Measurements from ENCODE around the gene DOCK2. TPM values are rescaled to one million over a fixed set of nuclear protein-coding genes. Genes with fewer than 3 reads are reported as not detected.
"Not testable (repeated sequence)": the region's sequence is repeated elsewhere in the genome, so short reads cannot be mapped to it uniquely, and the experiment has no call there.

Gene DOCK2
- polyA plus RNA-seq, 1 of the 3 experiments (the other 2 are of a cell fraction), result 3.8 TPM

GRCh38 chr5:169748174-169748573, 111.1 kb downstream of the DOCK2 start:
- no peaks in the 10 kb centered on the region for H3K79me2 ChIP-seq (ENCODE audit: insufficient read depth)
- POLR2A ChIA-PET, result no interaction called here
- H3K4me1 ChIP-seq (ENCODE audit: control insufficient read depth in 1 of 2, insufficient read depth in 2 of 2, low read depth in 1 of 2, low read length in 1 of 2), result peaks cover 0 to 10% of the 10 kb centered on the region in 2 experiments; a peak in 1 of 4 replicates
- H3K4me2 ChIP-seq, result no peak overlapping the region
- H3K36me3 ChIP-seq (replicated peaks in 1 of 2; ENCODE audit: control insufficient read depth in 1 of 2, insufficient read depth in 2 of 2, low read length in 1 of 2), result no peaks in the 10 kb centered on the region
- no peak overlapping the region for H3K27ac ChIP-seq (ENCODE audit: low read depth in 2 of 2, low read length in 1 of 2)
- TF ChIP-seq GATA2 (CRISPR knock-in tag; IDR thresholded peaks at IDR 0.05) (no peak), TCF12 (IDR thresholded peaks at IDR 0.05) (no peak)
- H3K27me3 ChIP-seq (ENCODE audit: insufficient read depth), result no peaks in the 10 kb centered on the region
- no peaks in the 10 kb centered on the region for H3K9me2 ChIP-seq
- 68% methylated on average over 3 of the region's 3 CpGs for WGBS (ENCODE audit: low lambda C conversion rate)
- H2AFZ ChIP-seq (ENCODE audit: low read depth), result no peak overlapping the region
- no peaks in the 10 kb centered on the region for H3K9me3 ChIP-seq
- CTCF ChIA-PET, result interaction anchor here (1.6 kb wide), 1 partner anchor 232 kb away, joined by 6 read pairs; the partner anchor contains the start of gene INSYN2B
- no peak overlapping the region for H3K9ac ChIP-seq
- no peaks in the 10 kb centered on the region for H4K20me1 ChIP-seq (ENCODE audit: insufficient read depth)
- no peak for DNase-seq
- H3F3A ChIP-seq (replicated peaks; ENCODE audit: insufficient read depth), result peaks cover 5% of the 10 kb centered on the region
- H3K4me3 ChIP-seq (ENCODE audit: low read depth in 2 of 2, low read length in 1 of 2), result no peak overlapping the region

- Histone ChIP-seq H3K4me3 (ENCODE audit: low read depth in 2 of 2, low read length in 1 of 2) (no peak overlapping the region), H3K4me2 (no peak overlapping the region), H2AFZ (ENCODE audit: low read depth) (no peak overlapping the region), H4K20me1 (ENCODE audit: insufficient read depth) (no peaks in the 10 kb centered on the region), H3K9ac (no peak overlapping the region), H3K9me3 (no peaks in the 10 kb centered on the region), H3K27me3 (ENCODE audit: insufficient read depth) (no peaks in the 10 kb centered on the region), H3K27ac (ENCODE audit: low read depth in 2 of 2, low read length in 1 of 2) (no peak overlapping the region), H3K4me1 (ENCODE audit: control insufficient read depth in 1 of 2, insufficient read depth in 2 of 2, low read depth in 1 of 2, low read length in 1 of 2) (peaks cover 0 to 10% of the 10 kb centered on the region in 2 experiments; a peak in 1 of 4 replicates), H3K36me3 (replicated peaks in 1 of 2; ENCODE audit: control insufficient read depth in 1 of 2, insufficient read depth in 2 of 2, low read length in 1 of 2) (no peaks in the 10 kb centered on the region), H3K79me2 (ENCODE audit: insufficient read depth) (no peaks in the 10 kb centered on the region), H3F3A (replicated peaks; ENCODE audit: insufficient read depth) (no peaks in the 10 kb centered on the region), H3K9me2 (no peaks in the 10 kb centered on the region)
- POLR2A ChIA-PET, result no interaction called here
- WGBS (ENCODE audit: low lambda C conversion rate), result 83% methylated on average over 3 of the region's 3 CpGs
- CTCF ChIA-PET, result interaction anchor here (2.3 kb wide), 1 partner anchor 231 kb away, joined by 8 read pairs; the partner anchor contains the start of gene INSYN2B
- no peak for DNase-seq
- no peak for TF ChIP-seq SIN3A (IDR thresholded peaks at IDR 0.05; ENCODE audit: borderline replicate concordance, low read depth, low read length)
- TF ChIP-seq JUND (IDR thresholded peaks at IDR 0.05), result no peak
- TF ChIP-seq TAF1 (IDR thresholded peaks at IDR 0.05; ENCODE audit: borderline replicate concordance, low read depth, low read length), result no peak
- no peak for TF ChIP-seq FOSL2 (IDR thresholded peaks at IDR 0.05; ENCODE audit: borderline replicate concordance, low read depth)
- no peak for TF ChIP-seq MXI1 (IDR thresholded peaks at IDR 0.05; ENCODE audit: low read depth, low read length)
- no peak for TF ChIP-seq ELF1 (IDR thresholded peaks at IDR 0.05)
- TF ChIP-seq RFX5 (IDR thresholded peaks at IDR 0.05; ENCODE audit: low read length), result no peak
- TF ChIP-seq GABPA (IDR thresholded peaks at IDR 0.05; ENCODE audit: low read depth), result no peak
Observed at GRCh38 chr5:169749295-169749694, 112.2 kb downstream of the DOCK2 start.

GRCh38 chr5:169751490-169751889, 114.4 kb downstream of the DOCK2 start:
- POLR2A ChIA-PET, result no interaction called here
- Histone ChIP-seq H3K27me3 (ENCODE audit: insufficient read depth) (no peaks in the 10 kb centered on the region), H3K79me2 (ENCODE audit: insufficient read depth) (no peaks in the 10 kb centered on the region), H3K9me2 (no peaks in the 10 kb centered on the region), H4K20me1 (ENCODE audit: insufficient read depth) (no peaks in the 10 kb centered on the region), H3K4me2 (no peak overlapping the region), H3K9me3 (no peaks in the 10 kb centered on the region), H3K27ac (ENCODE audit: low read depth in 2 of 2, low read length in 1 of 2) (no peak overlapping the region), H2AFZ (ENCODE audit: low read depth) (no peak overlapping the region), H3K4me1 (ENCODE audit: control insufficient read depth in 1 of 2, insufficient read depth in 2 of 2, low read depth in 1 of 2, low read length in 1 of 2) (0 out of 4 replicates have a peak, but pooled peaks cover 0 to 4% of the 10 kb centered on the region in 2 experiments), H3K4me3 (ENCODE audit: low read depth in 2 of 2, low read length in 1 of 2) (no peak overlapping the region), H3F3A (replicated peaks; ENCODE audit: insufficient read depth) (no peaks in the 10 kb centered on the region), H3K36me3 (replicated peaks in 1 of 2; ENCODE audit: control insufficient read depth in 1 of 2, insufficient read depth in 2 of 2, low read length in 1 of 2) (no peaks in the 10 kb centered on the region), H3K9ac (no peak overlapping the region)
- no peak for DNase-seq
- WGBS (ENCODE audit: low lambda C conversion rate), result 90% methylated on average over 4 of the region's 4 CpGs
- CTCF ChIA-PET, result interaction anchor here (1.0 to 1.4 kb wide), 2 partner anchors 9 to 86 kb away, joined by 3 read pairs; no protein-coding TSS in a partner anchor
- TF ChIP-seq ELF1 (IDR thresholded peaks at IDR 0.05) (no peak), MAX (IDR thresholded peaks at IDR 0.05; ENCODE audit: low read depth) (no peak), SMC3 (IDR thresholded peaks at IDR 0.05; ENCODE audit: low read depth, low read length) (no peak), NRF1 (IDR thresholded peaks at IDR 0.05; ENCODE audit: low read depth, low read length) (no peak)

GRCh38 chr5:169752566-169752965, 115.5 kb downstream of the DOCK2 start:
- H3K79me2 ChIP-seq (ENCODE audit: insufficient read depth); DNase-seq; H3F3A ChIP-seq (replicated peaks; ENCODE audit: insufficient read depth); H3K4me3 ChIP-seq (ENCODE audit: low read depth in 2 of 2, low read length in 1 of 2); H2AFZ ChIP-seq (ENCODE audit: low read depth); H3K27ac ChIP-seq (ENCODE audit: low read depth in 2 of 2, low read length in 1 of 2); H3K9me2 ChIP-seq; H3K4me2 ChIP-seq; H3K9ac ChIP-seq; H3K4me1 ChIP-seq (ENCODE audit: control insufficient read depth in 1 of 2, insufficient read depth in 2 of 2, low read depth in 1 of 2, low read length in 1 of 2); H4K20me1 ChIP-seq (ENCODE audit: insufficient read depth); H3K36me3 ChIP-seq (replicated peaks in 1 of 2; ENCODE audit: control insufficient read depth in 1 of 2, insufficient read depth in 2 of 2, low read length in 1 of 2); POLR2A ChIA-PET; H3K9me3 ChIP-seq; H3K27me3 ChIP-seq (ENCODE audit: insufficient read depth): not testable (repeated sequence)
- CTCF ChIA-PET, result interaction anchor here (1.4 kb wide), 1 partner anchor 85 kb away, joined by 3 read pairs; no protein-coding TSS in a partner anchor
- 88% methylated on average over 10 of the region's 10 CpGs for WGBS (ENCODE audit: low lambda C conversion rate)

Measured in SK-N-SH (cell line).